Stimulated activated CD8-positive, alpha-beta memory T cell treated with anti-CD3 and anti-CD28 coated beads, Interleukin-12 subunit alpha, Interleukin-12 subunit beta, amount 100 ng/mL, for 1 hour (primary cell): ENCODE measurements around the gene MAPK8.

Experiments used
- DNase-seq: peaks from one replicate; pipeline ENCODE4 v3.0.0-alpha.2; 2020; ENCODE audit warnings: low read depth

The MAPK8 gene

GRCh38 chr10:48449501-48450232 lies 143.2 kb downstream of the MAPK8 start:
- no peak for DNase-seq

GRCh38 chr10:48450233-48450740 lies 143.8 kb downstream of the MAPK8 start:
- DNase-seq = no peak

- DNase-seq = no peak
These were observed 144.4 kb downstream of the MAPK8 start for GRCh38 chr10:48450741-48451466.

GRCh38 chr10:48451969-48452878 lies 145.7 kb downstream of the MAPK8 start:
- no peak for DNase-seq

- no peak for DNase-seq
These were observed 146.5 kb downstream of the MAPK8 start for GRCh38 chr10:48452879-48453412.

GRCh38 chr10:48453451-48454301 lies 147.2 kb downstream of the MAPK8 start:
- DNase-seq = no peak

GRCh38 chr10:48454302-48455054 lies 148.0 kb downstream of the MAPK8 start:
- no peak for DNase-seq

GRCh38 chr10:48455055-48455391 lies 148.5 kb downstream of the MAPK8 start:
- no peak for DNase-seq

GRCh38 chr10:48455392-48456151 lies 149.1 kb downstream of the MAPK8 start:
- DNase-seq = no peak

- DNase-seq = no peak
These were observed 149.9 kb downstream of the MAPK8 start for GRCh38 chr10:48456361-48456804.

- no peak for DNase-seq
These were observed 150.6 kb downstream of the MAPK8 start for GRCh38 chr10:48456808-48457761.

- no peak for DNase-seq
These were observed 151.6 kb downstream of the MAPK8 start for GRCh38 chr10:48457949-48458661.

- no peak for DNase-seq
These were observed 152.2 kb downstream of the MAPK8 start for GRCh38 chr10:48458662-48459048.

GRCh38 chr10:48459270-48460150 lies 153.0 kb downstream of the MAPK8 start:
- DNase-seq = no peak

- no peak for DNase-seq
These were observed 153.7 kb downstream of the MAPK8 start for GRCh38 chr10:48460182-48460581.

GRCh38 chr10:48461623-48462481 lies 155.4 kb downstream of the MAPK8 start:
- DNase-seq = no peak
